ENCODE data around the gene DR1. TPM values are rescaled to one million over a fixed set of nuclear protein-coding genes. Genes with fewer than 3 reads are reported as not detected.

DR1 gene
- total RNA-seq, 1 experiment from 2014 or later = 87.3 TPM

GRCh38 chr1:93332368-93332767 lies 13.3 kb upstream of the DR1 start:
- Histone ChIP-seq H2BK20ac (ENCODE audit: low read depth, low read length, poor library complexity, severe bottlenecking) (no peak overlapping the region), H4K5ac (ENCODE audit: insufficient read length, low read depth, low read length) (no peak overlapping the region), H3K4me2 (ENCODE audit: insufficient read depth, insufficient read length, low read length) (no peak overlapping the region), H3K56ac (ENCODE audit: insufficient read length, low read depth, low read length) (no peak overlapping the region), H3K23me2 (ENCODE audit: insufficient read length, low read depth, low read length, poor library complexity, severe bottlenecking) (no peaks in the 10 kb centered on the region), H2AK5ac (ENCODE audit: insufficient read length, low read length) (no peak overlapping the region), H3K9me3 (ENCODE audit: control insufficient read depth, low read depth, low read length) (no peaks in the 10 kb centered on the region), H3K9ac (ENCODE audit: extremely low read depth, insufficient read length, low read length) (no peak overlapping the region), H3K27ac (ENCODE audit: insufficient read length, low read depth, low read length) (no peak overlapping the region), H3T11ph (ENCODE audit: low read length) (no peak overlapping the region), H3K79me1 (ENCODE audit: insufficient read depth, low read depth, low read length, poor library complexity, severe bottlenecking) (no peaks in the 10 kb centered on the region), H3K14ac (ENCODE audit: insufficient read depth, low read length) (no peak overlapping the region), H3K18ac (ENCODE audit: insufficient read length, low read depth, low read length) (no peak overlapping the region), H3K4ac (ENCODE audit: low read depth, low read length) (no peak overlapping the region), H4K20me1 (ENCODE audit: control insufficient read depth, insufficient read depth, insufficient read length) (no peaks in the 10 kb centered on the region), H4K8ac (replicated peaks; ENCODE audit: insufficient read length, low read depth, low read length) (no peak overlapping the region), H2AFZ (ENCODE audit: low read length) (no peak overlapping the region), H2BK15ac (ENCODE audit: low read depth, low read length) (no peak overlapping the region), H3K4me1 (ENCODE audit: insufficient read depth, low read length) (no peaks in the 10 kb centered on the region), H3K23ac (ENCODE audit: insufficient read length, low read depth, low read length) (no peak overlapping the region), H3K79me2 (ENCODE audit: insufficient read depth, low read length) (no peaks in the 10 kb centered on the region), H2BK5ac (ENCODE audit: insufficient read length, low read length) (no peak overlapping the region), H3K27me3 (ENCODE audit: insufficient read depth, low read length) (no peaks in the 10 kb centered on the region), H2BK120ac (ENCODE audit: low read depth, low read length, poor library complexity, severe bottlenecking) (no peak overlapping the region), H4K91ac (ENCODE audit: insufficient read length, low read depth, low read length) (no peak overlapping the region), H2BK12ac (ENCODE audit: insufficient read length, low read depth, low read length) (no peak overlapping the region)
- no peak for DNase-seq
- Mint-ChIP-seq H3K4me3 (no peak overlapping the region), H3K9me3 (no peaks in the 10 kb centered on the region), H3K4me1 (peaks cover 25 to 27% of the 10 kb centered on the region in 2 experiments), H3K27ac (no peak overlapping the region), H3K27me3 (ENCODE audit: low read depth) (no peaks in the 10 kb centered on the region), H3K36me3 (ENCODE audit: insufficient read depth in 1 of 3, low read depth in 3 of 3) (peaks cover 3 to 9% (median 4%) of the 10 kb centered on the region in 3 experiments)
- TF ChIP-seq CTCF (conservative IDR thresholded peaks at IDR 0.05) = no peak
- no CpG with 5 or more reads among the region's 1 CpG for WGBS (ENCODE audit: extremely low coverage, insufficient read length, low lambda C conversion rate)

All from H9 (cell line).